HPDE6-E6E7 (cell line): ENCODE data around the gene NUP50.

Experiments used
- DNase-seq: peaks from one replicate; pipeline ENCODE4 v3.0.0; 2011; ENCODE audit warnings: missing footprints; ENCODE audit errors: extremely low spot score

NUP50 gene, protein sequence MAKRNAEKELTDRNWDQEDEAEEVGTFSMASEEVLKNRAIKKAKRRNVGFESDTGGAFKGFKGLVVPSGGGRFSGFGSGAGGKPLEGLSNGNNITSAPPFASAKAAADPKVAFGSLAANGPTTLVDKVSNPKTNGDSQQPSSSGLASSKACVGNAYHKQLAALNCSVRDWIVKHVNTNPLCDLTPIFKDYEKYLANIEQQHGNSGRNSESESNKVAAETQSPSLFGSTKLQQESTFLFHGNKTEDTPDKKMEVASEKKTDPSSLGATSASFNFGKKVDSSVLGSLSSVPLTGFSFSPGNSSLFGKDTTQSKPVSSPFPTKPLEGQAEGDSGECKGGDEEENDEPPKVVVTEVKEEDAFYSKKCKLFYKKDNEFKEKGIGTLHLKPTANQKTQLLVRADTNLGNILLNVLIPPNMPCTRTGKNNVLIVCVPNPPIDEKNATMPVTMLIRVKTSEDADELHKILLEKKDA

DNA sequence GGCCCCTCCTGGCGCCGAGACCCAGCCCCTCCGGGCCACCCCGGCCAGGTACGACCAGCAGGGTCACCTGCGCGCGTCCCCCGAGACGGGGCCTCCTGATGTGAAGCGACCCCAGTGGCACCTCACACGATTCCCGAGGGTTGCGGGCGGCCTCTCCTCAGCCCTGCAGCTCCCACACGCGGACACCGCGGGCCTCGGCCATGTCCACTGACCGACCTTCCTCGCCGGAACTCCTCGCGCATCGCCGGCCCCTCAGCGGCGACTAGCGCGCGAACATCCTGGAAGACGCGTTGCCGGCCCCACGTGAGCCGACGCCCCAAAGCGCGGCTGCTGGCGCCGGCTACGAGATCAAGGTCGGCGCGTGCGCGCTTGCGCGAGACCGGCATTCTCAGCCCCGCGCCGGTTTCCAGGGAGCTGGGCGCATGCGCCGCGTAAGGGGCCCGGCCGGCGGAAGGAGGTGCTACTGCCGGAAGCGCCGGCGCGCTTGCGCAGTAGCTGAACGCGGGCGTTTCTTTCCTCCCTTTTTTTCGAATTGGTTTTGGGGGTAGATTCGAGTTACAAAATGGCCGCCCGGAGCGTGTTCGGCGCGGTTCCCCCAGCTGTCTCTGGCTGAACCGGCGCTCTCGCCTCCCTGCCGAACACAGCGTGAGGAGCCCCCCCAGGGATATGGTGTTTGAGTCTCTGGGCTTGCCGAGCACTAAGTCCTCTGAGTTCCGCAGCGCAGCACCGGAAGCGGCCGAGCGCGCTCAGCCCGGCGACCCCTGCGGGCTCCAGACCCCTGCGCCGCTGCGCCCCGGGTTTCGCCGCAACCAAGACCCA is at the start of gene NUP50:
Gene NUP50, plus strand, starts transcription at position 475 of the 819 bp plus-strand sequence. CDS start 4,253 bp downstream, outside the sequence.
- DNase-seq, result peak; percentile 90

DNA sequence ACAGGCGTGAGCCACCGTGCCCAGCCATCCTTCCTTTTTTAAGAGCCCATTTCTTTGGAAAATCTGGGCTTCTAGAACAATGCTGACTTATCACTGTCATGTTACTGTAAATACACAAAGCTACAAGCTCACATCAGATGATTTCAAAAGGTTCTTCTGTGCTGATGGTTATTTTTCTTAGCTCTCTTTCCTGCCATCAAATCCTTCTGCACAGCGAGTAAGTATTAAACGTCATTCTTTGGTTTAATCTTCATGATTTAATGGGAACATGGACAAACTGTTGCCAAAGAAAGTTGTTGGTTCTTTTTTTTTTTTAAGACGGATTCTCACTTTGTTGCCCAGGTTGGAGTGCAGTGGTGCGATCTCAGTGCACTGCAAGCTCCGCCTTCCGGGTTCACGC is 43.3 kb upstream of the NUP50 start:
- DNase-seq, result no peak

DNA sequence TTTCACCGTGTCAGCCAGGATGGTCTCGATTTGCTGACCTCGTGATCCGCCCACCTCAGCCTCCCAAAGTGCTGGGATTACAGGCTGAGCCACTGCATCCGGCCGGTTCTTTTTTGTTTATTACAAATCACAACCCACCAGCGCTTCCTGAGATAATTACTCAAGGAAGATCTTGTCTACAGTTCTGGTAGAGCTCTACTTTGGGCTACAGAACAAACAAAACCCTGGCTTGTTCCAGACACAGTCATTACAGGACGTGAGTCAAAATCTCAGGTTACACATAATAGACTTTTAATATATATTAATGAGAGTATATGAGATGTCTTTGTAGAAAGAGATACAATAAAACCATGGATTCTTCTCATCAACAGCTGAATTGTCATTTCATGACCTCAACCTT is 42.8 kb upstream of the NUP50 start:
- no peak for DNase-seq

DNA sequence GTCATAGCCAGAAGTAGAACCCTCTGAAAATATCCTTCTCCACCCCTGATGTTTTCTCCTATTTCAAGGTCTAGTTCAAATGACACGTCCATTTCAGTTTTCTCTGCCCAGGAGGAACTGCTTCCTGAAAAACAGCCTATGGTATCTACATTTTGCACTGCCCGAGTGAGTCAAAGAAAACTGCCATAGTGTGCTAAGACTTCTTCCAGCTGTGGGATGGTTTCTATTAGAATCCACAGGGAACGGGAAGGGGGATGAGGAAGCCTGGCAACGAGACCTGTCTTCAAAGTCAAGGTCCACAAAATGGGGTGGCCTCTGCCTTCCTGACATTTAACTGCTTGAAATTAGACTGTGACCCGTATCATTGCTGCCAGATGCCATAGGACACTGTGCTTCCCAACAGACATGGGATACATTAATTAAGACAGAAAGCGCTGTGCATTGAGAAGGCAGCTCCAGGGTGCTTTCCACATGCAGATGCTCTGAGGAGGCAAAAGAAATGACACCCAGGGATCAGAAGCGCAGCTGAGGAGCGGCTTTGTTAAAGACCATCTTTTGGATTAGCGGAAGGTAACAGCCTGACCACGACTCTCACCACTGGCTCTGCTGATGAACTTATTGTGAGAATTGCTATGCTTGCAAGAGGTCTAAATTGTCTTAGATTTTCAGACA is 39.4 kb upstream of the NUP50 start:
- no peak for DNase-seq

DNA sequence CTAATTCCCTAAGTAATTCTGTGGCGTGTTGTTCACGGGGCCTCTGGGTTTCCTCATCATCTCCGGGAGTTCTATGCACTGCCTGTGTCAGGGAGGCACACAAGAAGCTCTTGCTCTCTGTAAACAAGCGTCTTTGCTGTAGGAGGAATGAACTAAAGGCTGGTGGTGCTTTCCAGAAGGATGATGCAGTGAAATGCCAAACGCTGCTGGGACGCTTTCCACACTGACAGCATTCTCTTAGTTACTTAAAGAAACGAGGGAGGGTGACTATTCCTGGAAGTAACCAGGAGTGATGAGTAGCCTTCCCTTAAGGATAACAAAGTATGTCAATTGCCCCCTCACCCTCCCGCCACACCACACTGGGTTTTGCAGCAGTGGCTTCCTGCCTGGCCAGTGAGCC is 38.5 kb upstream of the NUP50 start:
- DNase-seq, result no peak

DNA sequence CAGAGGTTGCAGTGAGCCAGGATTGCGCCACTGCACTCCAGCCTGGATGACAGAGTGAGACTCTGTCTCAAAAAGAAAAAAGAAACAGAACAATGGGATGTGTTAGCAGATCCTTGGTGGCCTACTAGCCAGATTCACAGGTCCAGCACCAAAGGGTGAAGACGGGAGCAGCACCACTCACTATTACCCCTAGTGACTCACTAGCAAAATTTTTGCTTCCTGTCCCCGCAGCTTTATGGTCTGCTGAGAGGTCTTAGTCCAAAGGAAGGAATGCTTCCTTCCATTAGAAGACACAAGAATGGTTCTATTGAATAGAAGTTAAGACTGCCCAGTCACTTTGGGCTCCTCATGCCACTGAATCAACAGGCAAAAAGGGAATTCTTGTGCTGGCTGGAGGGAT is 35.9 kb upstream of the NUP50 start:
- DNase-seq, result no peak

DNA sequence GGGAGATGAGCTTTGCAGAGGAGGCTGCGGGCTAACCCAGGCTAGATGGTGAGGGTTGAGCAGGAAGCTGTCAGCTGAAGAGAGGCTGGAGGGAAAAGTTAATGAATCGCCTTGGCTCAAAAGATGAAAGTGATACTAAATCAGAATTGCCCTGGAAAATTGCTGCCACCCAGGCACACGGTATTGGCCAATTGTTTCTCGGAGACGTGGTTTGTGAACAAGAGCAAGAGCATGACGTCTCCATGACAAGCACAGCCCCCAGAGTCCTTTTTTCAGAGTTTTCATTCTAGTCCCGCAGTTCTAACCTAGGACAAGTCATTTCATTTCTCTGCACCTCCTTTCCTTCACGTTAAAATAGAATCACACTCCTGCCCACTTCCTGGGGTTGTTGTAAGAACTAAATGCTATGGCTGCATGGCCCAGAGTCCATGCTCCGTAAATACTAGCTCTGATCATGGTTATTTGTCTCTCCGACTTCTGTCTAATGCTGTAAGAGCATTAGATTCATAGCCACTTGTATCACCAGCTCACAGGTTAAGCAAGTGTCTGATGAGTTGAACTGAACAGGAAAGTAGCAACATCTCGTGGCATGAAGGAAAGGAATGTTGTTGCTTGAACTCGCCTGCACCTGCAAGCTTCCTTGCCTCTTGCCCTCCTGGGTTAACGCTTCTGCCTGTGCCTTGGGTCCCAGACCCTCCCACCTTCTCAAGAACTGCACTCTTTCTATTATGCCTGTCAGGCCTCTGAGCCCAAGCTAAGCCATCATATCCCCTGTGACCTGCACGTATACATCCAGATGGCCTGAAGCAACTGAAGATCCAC is 33.8 kb upstream of the NUP50 start:
- no peak for DNase-seq

DNA sequence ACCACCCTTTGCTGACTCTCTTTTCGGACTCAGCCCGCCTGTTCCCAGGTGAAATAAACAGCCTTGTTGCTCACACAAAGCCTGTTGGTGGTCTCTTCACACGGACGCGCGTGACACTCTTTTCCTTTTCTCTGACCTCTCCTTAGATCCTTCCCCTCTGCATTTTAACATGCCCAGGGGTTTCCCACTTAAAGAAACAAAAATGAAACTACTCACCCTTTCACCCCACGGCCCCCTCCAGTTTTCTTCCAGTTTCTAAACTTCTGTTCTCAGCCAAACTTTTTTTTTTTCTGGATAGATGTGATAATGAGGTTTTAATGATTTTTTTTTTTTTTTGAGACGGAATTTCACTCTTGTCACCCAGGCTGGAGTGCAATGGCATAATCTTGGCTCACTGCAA is 32.8 kb upstream of the NUP50 start:
- no peak for DNase-seq

DNA sequence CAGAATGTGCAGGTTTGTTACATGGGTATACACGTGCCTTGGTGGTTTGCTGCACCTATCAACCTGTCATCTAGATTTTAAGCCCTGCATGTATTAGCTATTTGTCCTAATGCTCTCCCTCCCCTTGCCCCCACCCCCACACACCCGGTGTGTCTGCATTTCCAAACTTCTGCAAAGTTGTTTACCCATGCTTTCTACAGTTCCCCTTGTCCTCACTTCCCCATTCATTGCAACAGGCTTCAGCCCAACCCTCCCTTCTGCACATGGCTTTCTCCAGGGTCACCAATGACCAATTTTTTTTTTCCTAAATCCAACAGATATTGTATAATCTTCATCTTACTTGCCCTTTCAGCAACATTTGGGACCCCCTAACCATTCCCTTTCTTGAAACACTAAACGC is 32.0 kb upstream of the NUP50 start:
- no peak for DNase-seq

DNA sequence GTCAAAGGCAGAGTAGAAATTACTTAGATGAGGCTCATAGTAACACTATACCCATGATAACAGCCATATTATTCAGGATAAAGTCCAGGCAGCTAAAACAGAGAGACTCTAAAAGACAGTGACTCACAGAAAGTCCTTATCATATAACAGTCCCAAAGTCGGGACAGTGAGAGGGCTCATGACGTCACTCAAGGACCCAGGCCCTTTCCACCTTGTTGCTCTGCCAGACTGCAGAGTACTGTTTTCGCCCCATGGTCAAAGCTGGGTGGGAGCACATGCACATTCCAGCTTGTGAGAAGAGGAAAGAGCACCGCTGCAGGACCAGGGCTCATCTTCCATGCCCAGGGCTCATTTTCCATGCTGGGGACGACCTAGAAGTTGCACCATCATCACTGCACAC is 29.4 kb upstream of the NUP50 start:
- no peak for DNase-seq

DNA sequence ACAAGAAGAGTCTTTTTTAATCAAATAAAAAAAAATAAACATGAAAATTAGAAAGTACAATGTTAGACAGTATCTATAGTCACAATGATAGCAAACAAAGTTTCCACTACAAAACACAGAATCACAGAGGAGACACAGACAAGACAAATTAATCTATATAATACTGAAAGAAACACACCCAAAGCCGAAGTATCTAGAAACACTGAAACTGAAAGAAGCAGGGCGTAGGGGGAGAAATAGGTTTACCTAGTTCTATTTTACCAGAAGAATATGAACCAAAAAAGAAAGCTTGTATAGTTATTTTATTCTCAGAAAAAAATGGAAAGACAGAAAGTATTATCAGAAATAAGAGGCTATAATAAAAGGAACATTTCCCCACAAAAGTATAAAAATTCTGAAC is 27.1 kb upstream of the NUP50 start:
- DNase-seq, result no peak

DNA sequence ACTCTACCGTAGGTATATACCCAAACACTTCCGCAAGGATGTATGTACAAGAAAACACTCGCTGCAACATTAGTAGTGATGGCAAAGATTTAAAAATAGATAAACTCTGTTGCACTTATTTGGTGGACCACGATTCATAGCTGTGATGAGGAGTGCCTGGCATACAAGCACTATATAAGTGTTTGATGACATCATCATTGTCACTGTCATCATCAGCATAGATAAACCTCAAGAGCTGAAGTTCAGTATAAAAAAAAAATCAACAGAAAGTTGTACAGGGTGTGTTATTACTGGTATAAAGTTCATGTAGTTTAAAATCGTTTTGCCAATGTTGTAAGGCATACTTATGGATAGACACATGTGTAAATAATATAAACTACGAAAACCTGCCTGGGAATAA is 24.0 kb upstream of the NUP50 start:
- no peak for DNase-seq

DNA sequence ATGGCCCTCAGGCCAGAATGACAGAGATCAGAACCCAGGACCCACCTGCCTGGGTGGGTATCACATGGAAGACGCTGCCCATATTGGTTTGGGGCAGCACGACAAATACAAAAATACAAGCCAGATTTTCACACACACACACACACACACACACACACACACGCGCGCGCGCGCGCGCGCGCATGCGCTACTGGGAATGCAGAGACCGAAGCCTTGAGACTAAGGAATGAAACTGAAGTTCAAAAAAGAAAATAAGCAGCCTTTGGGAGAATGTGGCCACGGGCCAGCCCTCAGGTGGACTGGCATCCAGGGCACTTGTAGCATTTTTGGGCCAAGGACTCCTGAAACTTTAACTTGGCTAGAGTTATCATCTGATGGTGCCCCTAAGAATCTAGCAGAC is 21.3 kb upstream of the NUP50 start:
- DNase-seq, result no peak

DNA sequence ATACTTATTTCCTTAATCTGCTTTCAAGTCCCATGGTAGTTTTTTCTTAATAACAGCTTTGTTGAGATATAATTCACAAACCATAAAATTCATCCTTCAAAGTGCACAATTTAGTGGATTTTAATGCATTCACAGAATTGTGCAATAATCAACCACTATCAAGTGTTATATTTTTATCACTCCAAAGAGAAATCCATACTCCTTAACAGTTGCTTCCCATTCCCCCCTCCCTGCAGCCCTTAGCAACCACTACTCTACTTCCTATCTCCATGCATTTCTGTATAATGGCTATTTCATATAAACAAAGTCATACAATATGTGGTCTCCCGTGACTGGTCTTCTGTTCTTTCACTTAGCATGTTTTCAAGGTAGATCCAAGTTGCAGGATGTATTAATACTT is 18.8 kb upstream of the NUP50 start:
- DNase-seq, result no peak

DNA sequence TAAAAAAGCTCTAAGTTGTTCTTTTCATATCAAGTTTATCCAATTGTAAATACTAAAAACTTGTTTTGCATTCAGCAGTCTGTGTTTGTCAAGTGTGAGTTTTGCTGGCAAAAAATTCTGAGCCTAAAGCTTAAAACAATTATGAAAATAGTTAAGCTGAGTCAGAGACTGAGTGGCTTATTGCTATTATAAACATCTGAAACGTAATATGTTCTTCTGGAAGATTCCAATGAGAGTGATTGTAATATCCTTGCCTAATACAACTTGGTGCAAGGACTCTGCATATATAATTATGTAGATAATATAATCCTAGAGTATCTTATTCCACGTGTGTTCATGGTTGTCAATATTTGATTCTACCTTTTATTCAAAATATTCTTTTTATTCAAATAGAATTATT is 14.1 kb upstream of the NUP50 start:
- DNase-seq, result no peak

DNA sequence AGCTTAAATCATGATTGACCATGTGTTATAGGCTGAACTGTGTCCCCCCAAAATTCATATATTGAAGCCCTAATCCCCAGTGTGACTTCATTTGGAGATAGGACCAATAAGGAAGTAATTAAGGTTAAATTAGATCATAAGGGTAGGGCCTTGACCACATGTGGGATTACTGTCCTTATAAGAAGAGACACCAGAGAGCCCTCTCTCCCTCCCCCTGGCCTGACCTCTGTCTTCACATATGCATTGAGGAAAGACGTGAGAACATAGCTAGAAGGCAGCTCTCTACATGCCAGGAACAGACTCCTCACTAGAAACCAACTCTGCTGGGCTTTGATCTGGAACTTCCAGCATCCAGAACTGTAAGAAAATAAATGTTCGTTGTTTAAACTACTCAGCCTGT is 13.6 kb upstream of the NUP50 start:
- DNase-seq, result no peak

DNA sequence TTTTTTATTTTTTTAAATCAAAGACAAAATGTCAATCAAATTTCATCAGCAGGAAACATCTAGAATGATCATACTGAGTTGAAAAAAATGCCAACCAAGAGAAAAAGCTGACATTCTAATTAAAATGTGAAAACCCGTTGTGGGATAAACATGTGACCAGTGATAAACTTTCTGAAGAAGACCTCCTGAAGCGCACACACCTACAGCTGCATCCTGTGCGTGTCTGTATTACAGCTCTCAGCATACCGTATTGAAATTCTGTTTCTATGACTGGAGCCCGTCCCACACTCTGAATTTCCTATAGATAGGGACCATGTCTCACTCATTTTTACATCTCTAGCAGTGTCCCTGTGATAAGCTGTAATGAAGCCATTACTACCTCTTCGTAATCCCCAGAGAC is 12.2 kb upstream of the NUP50 start:
- no peak for DNase-seq

DNA sequence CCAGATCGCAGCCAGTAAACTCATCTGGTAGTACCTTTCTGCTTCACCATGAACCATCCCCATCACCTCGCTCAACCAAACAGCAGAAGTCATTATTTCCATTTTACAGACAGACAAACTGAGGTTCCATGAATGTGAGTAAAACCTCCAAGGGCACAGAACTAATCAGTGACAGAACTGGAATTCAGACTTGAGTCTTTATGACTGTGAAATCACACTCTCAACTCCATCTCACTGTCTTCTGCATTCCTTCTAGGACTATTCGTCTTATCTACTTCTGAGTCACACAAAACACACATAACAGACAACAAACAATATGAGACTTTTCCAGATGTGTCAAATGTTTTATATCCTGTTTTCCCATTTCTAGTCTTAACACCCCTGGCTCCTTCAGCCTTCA is 9.3 kb upstream of the NUP50 start:
- DNase-seq, result no peak

DNA sequence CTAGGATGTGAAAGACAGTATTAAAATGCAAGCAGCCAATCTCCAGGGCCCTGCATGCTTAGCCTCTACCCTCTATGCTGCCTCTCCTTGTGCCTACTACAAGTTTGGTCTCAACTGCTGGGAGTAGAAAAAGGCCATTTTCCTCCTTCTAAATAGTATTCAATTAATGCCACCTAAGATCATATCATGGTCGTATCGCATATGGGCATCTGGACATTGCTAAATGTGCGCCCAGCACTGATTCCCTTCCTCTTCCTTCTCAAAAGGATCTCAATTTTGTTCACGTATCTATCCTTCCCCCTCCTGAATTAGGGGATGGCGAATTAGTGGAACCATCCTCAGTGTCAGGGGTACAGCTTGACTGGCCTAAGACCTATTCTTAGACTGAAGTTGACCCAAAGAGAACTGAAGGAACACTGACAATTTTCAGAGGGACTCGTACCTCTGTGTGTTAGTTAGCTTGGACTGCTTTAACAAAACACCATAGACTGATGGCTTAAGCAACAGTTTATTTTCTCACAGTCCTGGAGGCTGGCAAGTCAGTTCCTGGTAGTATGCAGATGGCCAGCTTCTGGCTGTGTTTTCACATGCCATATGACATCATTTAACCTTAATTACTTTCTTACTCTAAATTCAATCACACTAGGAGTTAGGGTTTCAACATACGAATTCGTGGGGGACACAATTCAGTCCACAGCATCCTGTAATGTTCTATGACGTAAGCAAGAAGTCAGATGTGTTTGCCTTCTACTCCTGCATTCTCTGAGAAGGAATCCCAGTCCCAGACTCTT is 8.5 kb upstream of the NUP50 start:
- no peak for DNase-seq

DNA sequence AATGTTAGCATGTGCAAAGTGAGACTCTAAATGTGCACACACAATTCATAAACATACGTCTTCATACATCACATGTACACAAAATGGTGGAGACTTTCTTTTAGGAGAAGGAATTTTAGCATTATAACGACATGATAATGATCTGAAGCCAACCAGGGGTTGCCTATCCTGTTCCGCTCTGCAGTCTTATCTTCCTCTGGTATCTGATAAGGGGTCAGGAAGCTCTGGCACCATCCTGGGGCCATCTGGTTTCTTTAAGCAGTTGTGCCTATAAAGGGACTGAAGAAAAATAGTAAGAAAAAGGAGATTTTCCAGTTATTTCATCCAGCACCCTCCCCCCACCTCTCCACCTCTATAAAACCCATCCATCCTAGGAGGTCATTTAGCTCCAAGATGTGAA is 5.8 kb upstream of the NUP50 start:
- DNase-seq, result no peak
